T-cell (primary cell): ENCODE results near the gene TNFAIP8L1. TPM values are rescaled to one million over a fixed set of nuclear protein-coding genes. Genes with fewer than 3 reads are reported as not detected.

Experiments
- ATAC-seq, 4 experiments: fragments of 200-7000 bp in 3 of 4; fragments of 150-1000 bp in 1 of 4; cut with Tn5 transposase; replicated peaks in 1 of 4; 1 replicate in 3 of 4; 2 replicates in 1 of 4; pipeline ENCODE4 v1.10.0; 2021; ENCODE audit warnings: moderate library complexity in 3 of 4, mild to moderate bottlenecking in 2 of 4, moderate number of reproducible peaks in 1 of 4
- CTCF ChIA-PET, 2 donors: fragments of 300-600 bp; sonication (Branson Sonifier 250); formaldehyde crosslinking; loops; one replicate each; lab custom pipeline; 2022; ENCODE audit warnings: antibody characterized with exemption in 2 of 2; lab: Charles Lee
- POLR2A ChIA-PET, 2 donors: fragments of 300-600 bp; sonication (Branson Sonifier 250); formaldehyde crosslinking; loops; one replicate each; lab custom pipeline; 2022; ENCODE audit warnings: antibody characterized with exemption in 2 of 2; lab: Charles Lee
- DNase-seq, 35 experiments: peaks; one replicate each; pipeline versions ENCODE4 v3.0.0 to v3.0.0-alpha.2; 2013 to 2023
- H3K27ac ChIP-seq: one replicate; pipeline ENCODE4 v1.5.1; 2013; ENCODE audit warnings: low read length
- H3K27me3 ChIP-seq, 2 experiments: replicated peaks in 1 of 2; 1 replicate in 1 of 2; 2 replicates in 1 of 2; pipeline versions ENCODE4 v1.6.1 to v1.7.0; 2013; ENCODE audit warnings: low read length in 1 of 2, mixed read lengths in 1 of 2; ENCODE audit not compliant: control insufficient read depth in 2 of 2, insufficient read depth in 2 of 2; ENCODE audit errors: extremely low read depth in 1 of 2
- H3K36me3 ChIP-seq, 2 donors: 1 replicate in 1 of 2; 2 replicates in 1 of 2; pipeline versions ENCODE4 v1.6.1 to v1.7.0; 2013; ENCODE audit warnings: low read length in 1 of 2; ENCODE audit not compliant: control insufficient read depth in 2 of 2, insufficient read depth in 1 of 2; ENCODE audit errors: extremely low read depth in 1 of 2
- H3K4me1 ChIP-seq, 2 experiments: 1 replicate in 1 of 2; 2 replicates in 1 of 2; pipeline versions ENCODE4 v1.6.1 to v1.7.0; 2013; ENCODE audit warnings: low read length in 2 of 2, mixed read lengths in 1 of 2; ENCODE audit not compliant: insufficient read depth in 2 of 2, control insufficient read depth in 1 of 2; ENCODE audit errors: extremely low read depth in 1 of 2
- H3K4me3 ChIP-seq, 2 donors: 1 replicate in 1 of 2; 2 replicates in 1 of 2; pipeline versions ENCODE4 v1.5.1 to v1.7.0; 2013; ENCODE audit warnings: mild to moderate bottlenecking in 2 of 2, low read length in 1 of 2, moderate library complexity in 1 of 2; ENCODE audit not compliant: control insufficient read depth in 1 of 2; ENCODE audit errors: extremely low read depth in 1 of 2
- H3K9me3 ChIP-seq: 2 replicates; pipeline ENCODE4 v1.7.0; 2013
- H3K27ac Mint-ChIP-seq, 2 donors: one replicate each; pipeline ENCODE4 v1.8.0; 2020 to 2021; ENCODE audit warnings: mild to moderate bottlenecking in 2 of 2, mixed read lengths in 2 of 2
- H3K27me3 Mint-ChIP-seq, 2 donors: one replicate each; pipeline ENCODE4 v1.8.0; 2021 to 2022; ENCODE audit warnings: mixed read lengths in 2 of 2
- H3K36me3 Mint-ChIP-seq: one replicate; pipeline ENCODE4 v1.8.0; 2021; ENCODE audit warnings: mixed read lengths
- H3K4me1 Mint-ChIP-seq, 3 donors: one replicate each; pipeline ENCODE4 v1.8.0; 2020 to 2022; ENCODE audit warnings: mixed read lengths in 3 of 3, mild to moderate bottlenecking in 1 of 3
- H3K4me3 Mint-ChIP-seq, 3 donors: one replicate each; pipeline ENCODE4 v1.8.0; 2020 to 2022; ENCODE audit warnings: mild to moderate bottlenecking in 3 of 3, mixed read lengths in 3 of 3, moderate library complexity in 3 of 3
- H3K9me3 Mint-ChIP-seq, 3 donors: one replicate each; pipeline ENCODE4 v1.8.0; 2020 to 2022; ENCODE audit warnings: mixed read lengths in 3 of 3
- WGBS: methylation state at CpG from one replicate; pipeline ENCODE4 v1.1.5; 2013; ENCODE audit warnings: missing lambda C conversion rate; ENCODE audit not compliant: insufficient coverage; 5-methylcytosine and 5-hydroxymethylcytosine counted together
- total RNA-seq, 35 experiments: library from RNA in 6 of 35; stranded (reverse) in 6 of 35; fragments of 120-200 nt in 1 of 35; gene quantifications; one replicate each; pipeline versions ENCODE4 v1.2.1 to v1.2.4 and lab custom pipeline; 2013 to 2026

The TNFAIP8L1 gene
- total RNA-seq, 5 donors from 2014 or later (not counting 1 experiment from before 2014, with no cell fraction given), result 10.8 to 23.0 (median 19.5) TPM

GRCh38 chr19:4701557-4701956 lies 62.2 kb downstream of the TNFAIP8L1 start:
- peaks cover 24% of the 10 kb centered on the region for H3K36me3 Mint-ChIP-seq
- WGBS, result 100% methylated on average over 2 of the region's 8 CpGs
- Histone ChIP-seq H3K27ac (no peak overlapping the region), H3K36me3 (peaks cover 47 to 84% of the 10 kb centered on the region in 2 donors), H3K4me3 (no peak overlapping the region), H3K4me1 (no peaks in the 10 kb centered on the region), H3K27me3 (no peaks in the 10 kb centered on the region), H3K9me3 (no peaks in the 10 kb centered on the region)
- ATAC-seq (no peak), DNase-seq (no peak)
- no peaks in the 10 kb centered on the region for H3K9me3 Mint-ChIP-seq
- no peak overlapping the region for H3K27ac Mint-ChIP-seq
- ChIA-PET POLR2A (no interaction called here), CTCF (no interaction called here)
- H3K4me1 Mint-ChIP-seq, result no peaks in the 10 kb centered on the region
- H3K27me3 Mint-ChIP-seq, result no peaks in the 10 kb centered on the region
- no peak overlapping the region for H3K4me3 Mint-ChIP-seq

GRCh38 chr19:4702764-4703163 lies 63.4 kb downstream of the TNFAIP8L1 start:
- Histone ChIP-seq H3K9me3 (no peaks in the 10 kb centered on the region), H3K4me1 (no peaks in the 10 kb centered on the region), H3K27me3 (no peaks in the 10 kb centered on the region), H3K4me3 (no peak overlapping the region), H3K27ac (no peak overlapping the region), H3K36me3 (peaks cover 45 to 72% of the 10 kb centered on the region in 2 donors)
- Mint-ChIP-seq H3K36me3 (peaks cover 24% of the 10 kb centered on the region), H3K4me3 (no peak overlapping the region), H3K4me1 (no peaks in the 10 kb centered on the region), H3K9me3 (no peaks in the 10 kb centered on the region), H3K27ac (no peak overlapping the region), H3K27me3 (no peaks in the 10 kb centered on the region)
- 97% methylated on average over 8 of the region's 11 CpGs for WGBS
- POLR2A ChIA-PET, result no interaction called here
- no peak for DNase-seq
- ATAC-seq, result no peak
- CTCF ChIA-PET, result no interaction called here

GRCh38 chr19:4703671-4704316 lies 64.5 kb downstream of the TNFAIP8L1 start:
- no peak for DNase-seq
- Histone ChIP-seq H3K4me1 (no peaks in the 10 kb centered on the region), H3K36me3 (peaks cover 38 to 65% of the 10 kb centered on the region in 2 donors), H3K27ac (no peak overlapping the region), H3K4me3 (no peak overlapping the region), H3K27me3 (no peaks in the 10 kb centered on the region), H3K9me3 (no peaks in the 10 kb centered on the region)
- H3K4me1 Mint-ChIP-seq, result peaks cover 0 to 4% (median 3%) of the 10 kb centered on the region in 3 donors
- no peak overlapping the region for H3K4me3 Mint-ChIP-seq
- WGBS, result 98% methylated on average over 28 of the region's 28 CpGs
- CTCF ChIA-PET, result no interaction called here
- H3K27me3 Mint-ChIP-seq, result no peaks in the 10 kb centered on the region
- no peak overlapping the region for H3K27ac Mint-ChIP-seq
- POLR2A ChIA-PET, result no interaction called here
- H3K9me3 Mint-ChIP-seq, result no peaks in the 10 kb centered on the region
- ATAC-seq, result no peak
- H3K36me3 Mint-ChIP-seq, result peaks cover 25% of the 10 kb centered on the region

- Mint-ChIP-seq H3K27me3 (no peaks in the 10 kb centered on the region), H3K36me3 (peaks cover 27% of the 10 kb centered on the region), H3K4me1 (peaks cover 0 to 6% (median 5%) of the 10 kb centered on the region in 3 donors), H3K9me3 (no peaks in the 10 kb centered on the region), H3K27ac (no peak overlapping the region), H3K4me3 (no peak overlapping the region)
- no peak for ATAC-seq
- Histone ChIP-seq H3K27ac (no peak overlapping the region), H3K36me3 (peaks cover 38 to 63% of the 10 kb centered on the region in 2 donors), H3K9me3 (no peaks in the 10 kb centered on the region), H3K4me3 (no peak overlapping the region), H3K27me3 (no peaks in the 10 kb centered on the region), H3K4me1 (no peaks in the 10 kb centered on the region)
- no peak for DNase-seq
- ChIA-PET POLR2A (no interaction called here), CTCF (no interaction called here)
- WGBS, result 97% methylated on average over 7 of the region's 9 CpGs
Observed at GRCh38 chr19:4704317-4704673, 65.0 kb downstream of the TNFAIP8L1 start.

Other genes with a start within 250 kb of the TNFAIP8L1 start
- 10 to 100 TPM; 38.8 to 51.5 (median 45.7) TPM for gene SH3GL1, start 239.0 kb upstream of the TNFAIP8L1 start, total RNA-seq
- gene CHAF1A, start 236.9 kb upstream of the TNFAIP8L1 start, total RNA-seq, result 10 to 100 TPM; 14.4 to 27.3 (median 16.5) TPM
- gene UBXN6, start 181.7 kb upstream of the TNFAIP8L1 start, total RNA-seq, result 10 to 100 TPM; 49.7 to 86.4 (median 76.5) TPM
- gene HDGFL2, start 167.2 kb upstream of the TNFAIP8L1 start, total RNA-seq, result 10 to 100 TPM; 24.9 to 41.8 (median 39.4) TPM
- under 1 TPM in 3 of 5 donors, not detected in 2; 0.06 to 0.16 (median 0.15) TPM for gene PLIN4, start 121.0 kb upstream of the TNFAIP8L1 start, total RNA-seq
- 1 to 10 TPM in 2 of 5 donors, under 1 TPM in 3; 0.14 to 2.3 (median 0.99) TPM for gene PLIN5, start 104.3 kb upstream of the TNFAIP8L1 start, total RNA-seq
- gene LRG1, start 99.5 kb upstream of the TNFAIP8L1 start, total RNA-seq, result under 1 TPM in 3 of 5 donors, not detected in 2; 0.13 to 0.32 (median 0.19) TPM
- gene SEMA6B, start 79.8 kb upstream of the TNFAIP8L1 start, total RNA-seq, result under 1 TPM in 3 of 5 donors, not detected in 2; 0.25 to 0.43 (median 0.32) TPM
- gene MYDGF, start 30.8 kb downstream of the TNFAIP8L1 start, total RNA-seq, result 10 to 100 TPM; 27.5 to 46.4 (median 38.3) TPM
- 100 to 1,000 TPM in 2 of 5 donors, 10 to 100 TPM in 3; 71.8 to 103 (median 95.3) TPM for gene DPP9, start 84.3 kb downstream of the TNFAIP8L1 start, total RNA-seq
- gene FEM1A, start 152.2 kb downstream of the TNFAIP8L1 start, total RNA-seq, result 10 to 100 TPM in 4 of 5 donors, 1 to 10 TPM in 1; 9.7 to 17.7 (median 16.1) TPM
- 10 to 100 TPM; 12.8 to 20.3 (median 16.8) TPM for gene TICAM1, start 192.2 kb downstream of the TNFAIP8L1 start, total RNA-seq
- gene PLIN3, start 228.2 kb downstream of the TNFAIP8L1 start, total RNA-seq, result 10 to 100 TPM; 15.3 to 24.1 (median 21.8) TPM